IMR-90 (cell line): ENCODE data around the gene PRLR.

Experiments
- BHLHE40 ChIP-seq: fragments of 150-350 bp; IDR thresholded peaks from 2 replicates; pipeline ENCODE4 v1.6.1; 2016; ENCODE audit warnings: mild to moderate bottlenecking, low read depth, low read length
- CEBPB ChIP-seq: IDR thresholded peaks from 2 replicates; pipeline ENCODE4 v1.6.1; 2012; ENCODE audit warnings: low read depth, low read length, improper control_type of control experiment
- CHD1 ChIP-seq: IDR thresholded peaks from 2 replicates; pipeline ENCODE4 v1.6.1; 2012; ENCODE audit warnings: low read depth, low read length, improper control_type of control experiment
- CTCF ChIP-seq: conservative IDR thresholded peaks from 2 replicates; pipeline ENCODE4 v1.5.1; 2012; ENCODE audit warnings: mild to moderate bottlenecking, low read depth, low read length, improper control_type of control experiment
- MAFK ChIP-seq: IDR thresholded peaks from 2 replicates; pipeline ENCODE4 v1.6.1; 2012; ENCODE audit warnings: low read depth, low read length, improper control_type of control experiment
- MAZ ChIP-seq: IDR thresholded peaks from 2 replicates; pipeline ENCODE4 v1.6.1; 2012; ENCODE audit warnings: low read depth, mild to moderate bottlenecking, low read length, improper control_type of control experiment, moderate library complexity, borderline replicate concordance
- MXI1 ChIP-seq: IDR thresholded peaks from 2 replicates; pipeline ENCODE4 v1.6.1; 2012; ENCODE audit warnings: low read depth, mild to moderate bottlenecking, low read length, moderate library complexity, borderline replicate concordance
- POLR2A ChIP-seq: IDR thresholded peaks from 2 replicates; pipeline ENCODE4 v1.6.1; 2012; ENCODE audit warnings: mild to moderate bottlenecking, low read depth, low read length
- RAD21 ChIP-seq: IDR thresholded peaks from 2 replicates; pipeline ENCODE4 v1.6.1; 2012; ENCODE audit warnings: low read length, improper control_type of control experiment
- RCOR1 ChIP-seq: IDR thresholded peaks from 2 replicates; pipeline ENCODE4 v1.6.1; 2012; ENCODE audit warnings: mild to moderate bottlenecking, low read length, improper control_type of control experiment; ENCODE audit not compliant: insufficient replicate concordance
- RFX5 ChIP-seq: IDR thresholded peaks from 2 replicates; pipeline ENCODE4 v1.8.0; 2012; ENCODE audit warnings: low read depth, mild to moderate bottlenecking, low read length, moderate library complexity
- SMC3 ChIP-seq: fragments of 150-350 bp; IDR thresholded peaks from 2 replicates; pipeline ENCODE4 v1.6.1; 2016; ENCODE audit warnings: low read depth, mild to moderate bottlenecking, antibody characterized with exemption, low read length, moderate library complexity
- USF2 ChIP-seq: fragments of 150-350 bp; IDR thresholded peaks from 2 replicates; pipeline ENCODE4 v1.6.1; 2017; ENCODE audit warnings: mild to moderate bottlenecking, antibody characterized with exemption, low read length, low read depth

GRCh38 chr5:35233121-35233520 is 2.8 kb upstream of the PRLR start:
- no peak for TF ChIP-seq CTCF
- no peak for TF ChIP-seq POLR2A
- no peak for TF ChIP-seq MAZ
- TF ChIP-seq CEBPB, result no peak
- TF ChIP-seq MAFK, result no peak
- TF ChIP-seq USF2, result no peak
- no peak for TF ChIP-seq MXI1
- TF ChIP-seq RAD21, result no peak
- no peak for TF ChIP-seq SMC3
- no peak for TF ChIP-seq RCOR1
- no peak for TF ChIP-seq CHD1
- no peak for TF ChIP-seq BHLHE40
- no peak for TF ChIP-seq RFX5
